Endothelial cell of umbilical vein (primary cell): ENCODE measurements around the gene ATXN10. TPM values are rescaled to one million over a fixed set of nuclear protein-coding genes. Genes with fewer than 3 reads are reported as not detected.

Experiments used
- BruUV-seq: library from RNA; stranded (reverse); fragments of 400-500 nt; replicated peaks from 2 replicates; lab custom pipeline; 2021; lab: Mats Ljungman, UMichigan
- CTCF ChIA-PET: fragments of 300-600, 350-600 bp; sonication (Branson Sonifier 250); formaldehyde crosslinking; loops from one replicate; lab custom pipeline; 2021; ENCODE audit warnings: antibody characterized with exemption, inconsistent platforms; lab: Charles Lee
- POLR2A ChIA-PET: fragments of 300-600, 350-600 bp; sonication (Branson Sonifier 250); formaldehyde crosslinking; loops from one replicate; lab custom pipeline; 2021; ENCODE audit warnings: antibody characterized with exemption, inconsistent platforms; lab: Charles Lee
- DNase-seq: peaks from one replicate; pipeline ENCODE4 v3.0.0-alpha.2; 2011; ENCODE audit warnings: low read depth, low spot score
- FAIRE-seq: peaks from 2 replicates; lab custom pipeline; 2011; peaks lifted over from hg19 to GRCh38; lab: Jason Lieb, UNC
- H2AFZ ChIP-seq: 2 replicates; pipeline ENCODE4 v1.6.0; 2012; ENCODE audit warnings: low read depth, low read length, control low read depth, inconsistent platforms
- H3K27ac ChIP-seq: 2 replicates; pipeline ENCODE4 v1.5.1; 2011; ENCODE audit warnings: low read depth, mild to moderate bottlenecking, control low read depth, low read length, moderate library complexity; ENCODE audit not compliant: insufficient read depth
- H3K27me3 ChIP-seq, 2 experiments: 2 replicates each; pipeline versions ENCODE4 v1.6.0 to v1.6.1; 2011; ENCODE audit warnings: low read length in 2 of 2, mixed read lengths in 1 of 2; ENCODE audit not compliant: control insufficient read depth in 2 of 2, insufficient read depth in 2 of 2
- H3K36me3 ChIP-seq, 2 experiments: 2 replicates in 1 of 2; 3 replicates in 1 of 2; pipeline ENCODE4 v1.5.1; 2011; ENCODE audit warnings: low read length in 2 of 2, mild to moderate bottlenecking in 1 of 2, moderate library complexity in 1 of 2; ENCODE audit not compliant: control insufficient read depth in 2 of 2, insufficient read depth in 2 of 2; ENCODE audit errors: extremely low read depth in 1 of 2
- H3K4me1 ChIP-seq: 3 replicates; pipeline ENCODE4 v1.5.1; 2011; ENCODE audit warnings: mild to moderate bottlenecking, low read length; ENCODE audit not compliant: control insufficient read depth, insufficient read depth; ENCODE audit errors: extremely low read depth
- H3K4me2 ChIP-seq: 2 replicates; pipeline ENCODE4 v1.6.1; 2011; ENCODE audit warnings: low read length, control low read depth, mixed read lengths; ENCODE audit not compliant: insufficient read depth
- H3K4me3 ChIP-seq, 3 experiments: fragments of 200-600 bp in 1 of 3; sonication (generic), shearing (Covaris generic) in 1 of 3; replicated peaks in 1 of 3; 2 replicates each; pipeline ENCODE4 v1.5.1; 2011 to 2016; ENCODE audit warnings: control low read depth in 3 of 3, low read length in 3 of 3, mild to moderate bottlenecking in 2 of 3, inconsistent platforms in 1 of 3, low read depth in 1 of 3, moderate library complexity in 1 of 3; ENCODE audit not compliant: insufficient read depth in 1 of 3
- H3K79me2 ChIP-seq: 2 replicates; pipeline ENCODE4 v1.6.0; 2012; ENCODE audit warnings: low read length, inconsistent platforms; ENCODE audit not compliant: control insufficient read depth, insufficient read depth
- H3K9ac ChIP-seq: replicated peaks from 2 replicates; pipeline ENCODE3; 2011; ENCODE audit warnings: low read length, control low read depth; ENCODE audit not compliant: insufficient read depth; ENCODE audit errors: extremely low read depth
- H3K9me1 ChIP-seq: replicated peaks from 3 replicates; pipeline ENCODE4 v1.6.0; 2011; ENCODE audit warnings: mild to moderate bottlenecking, low read length; ENCODE audit not compliant: control insufficient read depth, insufficient read depth; ENCODE audit errors: extremely low read depth
- H3K9me3 ChIP-seq: replicated peaks from 2 replicates; pipeline ENCODE4 v1.5.1; 2012; ENCODE audit warnings: low read length, inconsistent platforms; ENCODE audit not compliant: control insufficient read depth, insufficient read depth
- H4K20me1 ChIP-seq: replicated peaks from 2 replicates; pipeline ENCODE3; 2011; ENCODE audit warnings: mild to moderate bottlenecking, low read length; ENCODE audit not compliant: control insufficient read depth, insufficient read depth; ENCODE audit errors: extremely low read depth
- EZH2 ChIP-seq: IDR thresholded peaks from 2 replicates; pipeline ENCODE4 v1.6.1; 2012; ENCODE audit warnings: borderline replicate concordance, low read depth, mild to moderate bottlenecking, moderate library complexity, low read length, inconsistent platforms; ENCODE audit not compliant: severe bottlenecking
- FOS ChIP-seq: IDR thresholded peaks from 2 replicates; pipeline ENCODE4 v1.6.1; 2011; ENCODE audit warnings: mild to moderate bottlenecking, low read length, moderate library complexity, borderline replicate concordance; ENCODE audit not compliant: insufficient read depth
- GATA2 ChIP-seq: IDR thresholded peaks from 2 replicates; pipeline ENCODE4 v1.7.0; 2011; ENCODE audit warnings: low read depth, mild to moderate bottlenecking, moderate library complexity, mixed read lengths, low read length; ENCODE audit not compliant: insufficient read length, insufficient read depth
- JUN ChIP-seq: IDR thresholded peaks from 2 replicates; pipeline ENCODE4 v1.6.1; 2011; ENCODE audit warnings: borderline replicate concordance, low read depth; ENCODE audit not compliant: insufficient read length, insufficient read depth
- MAX ChIP-seq: IDR thresholded peaks from 2 replicates; pipeline ENCODE4 v1.6.1; 2011; ENCODE audit not compliant: insufficient read depth, insufficient read length
- MYC ChIP-seq: IDR thresholded peaks from one replicate; pipeline ENCODE4 v1.6.1; 2011; ENCODE audit warnings: mild to moderate bottlenecking, low read depth, low read length
- POLR2A ChIP-seq: IDR thresholded peaks from 2 replicates; pipeline ENCODE4 v1.6.1; 2012; ENCODE audit warnings: low read depth, mild to moderate bottlenecking, control low read depth, low read length
- POLR2AphosphoS5 ChIP-seq: IDR thresholded peaks from 2 replicates; pipeline ENCODE4 v1.6.1; 2012; ENCODE audit warnings: low read depth, mild to moderate bottlenecking, control low read depth, low read length, moderate library complexity; ENCODE audit not compliant: insufficient read depth
- dilution Hi-C: fragments of 300-500 bp; cut with MboI; formaldehyde crosslinking; loops from one replicate; pipeline ENCODE4 v1.15.0; 2019; ENCODE audit warnings: low sequenced_read_pairs; ENCODE audit not compliant: extremely low pct_ligation_motif_present
- intact Hi-C: fragments of 100-400 bp; cut with micrococcal nuclease; formaldehyde crosslinking; loops from one replicate; pipeline ENCODE4 v1.10.0; 2022
- polyA plus RNA-seq, 4 experiments: library from polyadenylated mRNA; depleted of rRNA in 3 of 4; stranded (reverse) in 3 of 4; unstranded in 1 of 4; fragments of >200 nt; gene quantifications; 2 replicates each; pipeline versions ENCODE4 v1.2.1 to v1.2.3, GENCODE V29; 2011 to 2012; ENCODE audit warnings: missing spikeins in 1 of 4
- total RNA-seq: library from RNA; stranded (reverse); gene quantifications from 2 replicates; pipeline ENCODE4 v1.2.3, GENCODE V29; 2021
- TF ChIP-seq, protein P1 (sequence below), 2 donors: IDR thresholded peaks; 1 replicate in 1 of 2; 2 replicates in 1 of 2; pipeline ENCODE4 v1.5.1; 2011; ENCODE audit warnings: low read length in 2 of 2, mild to moderate bottlenecking in 2 of 2, moderate library complexity in 2 of 2, control low read depth in 1 of 2, inconsistent platforms in 1 of 2, low read depth in 1 of 2; ENCODE audit not compliant: insufficient read depth in 1 of 2; ENCODE audit errors: extremely low read depth in 1 of 2

The ATXN10 gene
- total and polyA plus RNA-seq, 2 donors (not counting 3 experiments of a cell fraction or from before 2014, with no cell fraction given): 73.2 to 91.9 TPM

- Histone ChIP-seq H4K20me1 (peaks cover 3% of the 10 kb centered on the region), H3K9me3 (no peaks in the 10 kb centered on the region), H3K27me3 (no peaks in the 10 kb centered on the region), H3K4me2 (no peak overlapping the region), H3K9ac (no peak overlapping the region), H3K36me3 (peaks cover 0 to 8% of the 10 kb centered on the region in 2 experiments), H2AFZ (no peak overlapping the region), H3K79me2 (no peaks in the 10 kb centered on the region), H3K9me1 (no peaks in the 10 kb centered on the region), H3K27ac (no peak overlapping the region), H3K4me1 (no peaks in the 10 kb centered on the region), H3K4me3 (no peak overlapping the region)
- DNase-seq (no peak), FAIRE-seq (no peak)
- no TSS peak for BruUV-seq
- dilution Hi-C loops: no loop called here
- ChIA-PET CTCF (no interaction called here), POLR2A (no interaction called here)
- TF ChIP-seq JUN (no peak), MAX (no peak), POLR2A (no peak), MYC (no peak), FOS (no peak), POLR2AphosphoS5 (no peak), GATA2 (no peak), EZH2 (no peak)
- TF ChIP-seq, protein P1, sequence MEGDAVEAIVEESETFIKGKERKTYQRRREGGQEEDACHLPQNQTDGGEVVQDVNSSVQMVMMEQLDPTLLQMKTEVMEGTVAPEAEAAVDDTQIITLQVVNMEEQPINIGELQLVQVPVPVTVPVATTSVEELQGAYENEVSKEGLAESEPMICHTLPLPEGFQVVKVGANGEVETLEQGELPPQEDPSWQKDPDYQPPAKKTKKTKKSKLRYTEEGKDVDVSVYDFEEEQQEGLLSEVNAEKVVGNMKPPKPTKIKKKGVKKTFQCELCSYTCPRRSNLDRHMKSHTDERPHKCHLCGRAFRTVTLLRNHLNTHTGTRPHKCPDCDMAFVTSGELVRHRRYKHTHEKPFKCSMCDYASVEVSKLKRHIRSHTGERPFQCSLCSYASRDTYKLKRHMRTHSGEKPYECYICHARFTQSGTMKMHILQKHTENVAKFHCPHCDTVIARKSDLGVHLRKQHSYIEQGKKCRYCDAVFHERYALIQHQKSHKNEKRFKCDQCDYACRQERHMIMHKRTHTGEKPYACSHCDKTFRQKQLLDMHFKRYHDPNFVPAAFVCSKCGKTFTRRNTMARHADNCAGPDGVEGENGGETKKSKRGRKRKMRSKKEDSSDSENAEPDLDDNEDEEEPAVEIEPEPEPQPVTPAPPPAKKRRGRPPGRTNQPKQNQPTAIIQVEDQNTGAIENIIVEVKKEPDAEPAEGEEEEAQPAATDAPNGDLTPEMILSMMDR (IDR thresholded peaks at IDR 0.05; ENCODE audit: extremely low read depth in 1 of 2, insufficient read depth in 1 of 2, low read depth in 1 of 2, low read length in 2 of 2): no peak
- intact Hi-C loops: no loop called here
Measured at GRCh38 chr22:45814198-45814597, 142.6 kb downstream of the ATXN10 start.
